HG02763 (cell line): ENCODE data around the gene P2RY13.

Source experiments
- ATAC-seq: cut with Tn5 transposase; IDR thresholded peaks from one replicate; pipeline ENCODE4 v1.9.1; 2021; ENCODE audit warnings: mild to moderate bottlenecking, moderate library complexity; ENCODE audit not compliant: unreplicated experiment

Gene P2RY13

GRCh38 chr3:151321526-151321925 is 7.8 kb downstream of the P2RY13 start:
- no peak for ATAC-seq

GRCh38 chr3:151320131-151320530 is 9.2 kb downstream of the P2RY13 start:
- no peak for ATAC-seq

GRCh38 chr3:151319628-151320027 is 9.7 kb downstream of the P2RY13 start:
- ATAC-seq, result no peak

- no peak for ATAC-seq
These were observed 10.4 kb downstream of the P2RY13 start for GRCh38 chr3:151318991-151319390.

GRCh38 chr3:151318313-151318712 is 11.0 kb downstream of the P2RY13 start:
- ATAC-seq, result no peak

- no peak for ATAC-seq
These were observed 12.9 kb downstream of the P2RY13 start, which contains the start of gene GPR87 for GRCh38 chr3:151316267-151316991. Gene GPR87, minus strand, starts transcription at chr3:151316820. Its CDS starts 16,720 bp downstream, at chr3:151300100.

- no peak for ATAC-seq
These were observed 13.5 kb downstream of the P2RY13 start for GRCh38 chr3:151315846-151316245.

GRCh38 chr3:151315136-151315535 is 14.2 kb downstream of the P2RY13 start:
- ATAC-seq, result no peak

GRCh38 chr3:151314593-151314992 is 14.8 kb downstream of the P2RY13 start:
- ATAC-seq, result no peak

GRCh38 chr3:151314137-151314536 is 15.2 kb downstream of the P2RY13 start:
- ATAC-seq, result no peak

- ATAC-seq, result no peak
These were observed 16.4 kb downstream of the P2RY13 start for GRCh38 chr3:151312972-151313371.

- ATAC-seq, result no peak
These were observed 19.8 kb downstream of the P2RY13 start for GRCh38 chr3:151309566-151309965.

- ATAC-seq, result no peak
These were observed 21.5 kb downstream of the P2RY13 start for GRCh38 chr3:151307583-151308488.

- no peak for ATAC-seq
These were observed 22.2 kb downstream of the P2RY13 start for GRCh38 chr3:151307131-151307530.

- ATAC-seq, result no peak
These were observed 23.1 kb downstream of the P2RY13 start for GRCh38 chr3:151306168-151306810.

GRCh38 chr3:151305775-151306151 is 23.6 kb downstream of the P2RY13 start:
- no peak for ATAC-seq

GRCh38 chr3:151305060-151305774 is 24.1 kb downstream of the P2RY13 start:
- ATAC-seq, result no peak

GRCh38 chr3:151303751-151304150 is 25.6 kb downstream of the P2RY13 start:
- no peak for ATAC-seq

- ATAC-seq, result no peak
These were observed 27.6 kb downstream of the P2RY13 start for GRCh38 chr3:151301787-151302186.

- no peak for ATAC-seq
These were observed 28.8 kb downstream of the P2RY13 start for GRCh38 chr3:151300539-151300938.

GRCh38 chr3:151299006-151299405 is 30.3 kb downstream of the P2RY13 start:
- ATAC-seq, result no peak
